Measurements from ENCODE around the gene MYG1. TPM values are rescaled to one million over a fixed set of nuclear protein-coding genes. Genes with fewer than 3 reads are reported as not detected.
A peak's percentile ranks its signal among the peaks of the same experiment; 100 is the strongest.

MYG1 gene
- 10 to 100 TPM; 59.6 to 68.4 TPM for total RNA-seq

DNA sequence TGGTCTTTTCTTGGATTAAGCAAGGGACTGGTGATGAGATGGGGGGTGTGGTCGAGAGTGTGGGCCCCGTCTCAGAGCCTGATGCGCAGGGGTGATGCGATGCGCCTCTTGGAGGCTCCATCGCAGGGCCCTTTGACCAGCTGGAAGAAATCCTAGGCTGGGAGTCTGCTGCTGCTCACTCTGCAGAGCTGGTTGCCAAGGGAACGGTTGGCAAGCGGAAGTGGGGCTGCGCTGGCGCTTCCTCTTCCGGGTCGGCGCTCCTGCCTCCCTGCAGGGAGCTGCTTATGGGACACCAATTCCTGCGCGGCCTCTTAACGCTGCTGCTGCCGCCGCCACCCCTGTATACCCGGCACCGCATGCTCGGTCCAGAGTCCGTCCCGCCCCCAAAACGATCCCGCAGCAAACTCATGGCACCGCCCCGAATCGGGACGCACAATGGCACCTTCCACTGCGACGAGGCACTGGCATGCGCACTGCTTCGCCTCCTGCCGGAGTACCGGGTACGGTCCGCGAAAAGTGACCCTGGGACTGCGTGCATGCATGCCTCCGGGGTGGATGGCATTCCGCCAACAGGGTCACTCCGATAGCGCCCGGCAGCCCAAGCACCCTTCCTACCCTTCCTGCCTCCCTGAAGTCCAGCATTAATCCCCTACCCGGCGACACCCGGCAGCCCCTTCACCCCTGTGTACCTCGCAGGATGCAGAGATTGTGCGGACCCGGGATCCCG lies at the start of gene MYG1:
Gene MYG1 (plus strand): TSS at position 242 of the 727 bp plus-strand sequence. CDS start 43 bp downstream, at position 285.
- Mint-ChIP-seq H3K4me1 (ENCODE audit: low read depth) (peaks cover 71% of the 10 kb centered on the region), H3K9me3 (no peaks in the 10 kb centered on the region), H3K27me3 (ENCODE audit: low read depth) (no peaks in the 10 kb centered on the region), H3K27ac (peak within 1 kb of the TSS; percentile 86), H3K36me3 (ENCODE audit: low read depth) (peaks cover 50% of the 10 kb centered on the region), H3K4me3 (peak within 1 kb of the TSS; percentile 85)
- intact Hi-C loops (cut with micrococcal nuclease): loop anchor here (1.0 to 5.0 kb wide), 5 partner anchors 9 to 428 kb away; partner anchors contain the start of genes CALCOCO1 and ESPL1
- DNase-seq: peak; percentile 89
- CTCF ChIA-PET: interaction anchor here (0.6 to 6.6 kb wide), 9 partner anchors 22 to 383 kb away, joined by 3 to 39 read pairs (median 7); partner anchors contain the start of genes AAAS, CSAD and ZNF740

- H3K27me3 Mint-ChIP-seq (ENCODE audit: low read depth): no peaks in the 10 kb centered on the region
- peak; percentile 85 for DNase-seq
- CTCF ChIA-PET: interaction anchor here (0.6 to 11.3 kb wide), 15 partner anchors 9 to 153 kb away, joined by 3 to 178 read pairs (median 7); partner anchors contain the start of genes ESPL1 and PFDN5
- peaks cover 2% of the 10 kb centered on the region for H3K36me3 Mint-ChIP-seq (ENCODE audit: low read depth)
- peak overlapping the region; percentile 97 for H3K4me3 Mint-ChIP-seq
- peaks cover 40% of the 10 kb centered on the region for H3K4me1 Mint-ChIP-seq (ENCODE audit: low read depth)
- H3K27ac Mint-ChIP-seq: peak overlapping the region; percentile 87
- intact Hi-C loops (cut with micrococcal nuclease): loop anchor here (1.0 kb wide), 7 partner anchors 17 to 94 kb away; partner anchors contain the start of genes CSAD, ESPL1 and ZNF740
- no peaks in the 10 kb centered on the region for H3K9me3 Mint-ChIP-seq
These were observed 47.8 kb upstream of the MYG1 start for GRCh38 chr12:53251477-53252348.

DNA sequence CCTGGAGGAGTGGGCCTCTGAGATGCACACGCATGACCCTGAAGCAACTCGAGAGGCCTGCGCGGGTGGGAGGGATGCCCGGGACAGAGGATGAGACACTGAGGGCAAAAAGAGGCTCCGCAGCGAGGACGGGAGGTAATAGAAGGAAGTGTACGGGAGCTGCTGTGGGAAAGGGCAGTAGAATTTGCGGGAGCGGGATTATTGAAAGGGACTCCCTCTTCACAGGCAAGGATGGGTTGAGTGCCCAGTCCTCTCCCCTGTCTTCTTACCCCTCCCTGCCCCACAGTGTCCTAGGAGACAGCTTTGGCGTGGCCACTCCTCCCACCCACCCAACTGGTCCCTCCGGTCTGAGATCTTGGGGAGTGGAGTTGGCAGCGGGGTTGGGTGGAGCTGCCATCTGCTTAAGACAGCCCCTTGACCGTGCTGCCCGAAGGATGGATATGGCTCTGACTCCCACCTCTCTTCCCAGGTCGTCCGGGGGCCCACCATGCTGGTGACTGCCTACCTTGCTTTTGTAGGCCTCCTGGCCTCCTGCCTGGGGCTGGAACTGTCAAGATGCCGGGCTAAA lies 47.1 kb upstream of the MYG1 start:
- no peak for DNase-seq
- peaks cover 2% of the 10 kb centered on the region for H3K36me3 Mint-ChIP-seq (ENCODE audit: low read depth)
- H3K9me3 Mint-ChIP-seq: no peaks in the 10 kb centered on the region
- H3K27ac Mint-ChIP-seq: peak overlapping the region; percentile 87
- CTCF ChIA-PET: interaction anchor here (0.6 to 11.3 kb wide), 8 partner anchors 10 to 152 kb away, joined by 3 to 178 read pairs (median 8); partner anchors contain the start of gene ESPL1
- peak overlapping the region; percentile 97 for H3K4me3 Mint-ChIP-seq
- no peaks in the 10 kb centered on the region for H3K27me3 Mint-ChIP-seq (ENCODE audit: low read depth)
- peaks cover 40% of the 10 kb centered on the region for H3K4me1 Mint-ChIP-seq (ENCODE audit: low read depth)
- intact Hi-C loops (cut with micrococcal nuclease): loop anchor here (1.0 kb wide), 1 partner anchor 16 kb away; the partner anchor contains the start of gene ESPL1

GRCh38 chr12:53253298-53253697 lies 46.2 kb upstream of the MYG1 start:
- DNase-seq: no peak
- peak overlapping the region; percentile 97 for H3K4me3 Mint-ChIP-seq
- H3K9me3 Mint-ChIP-seq: no peaks in the 10 kb centered on the region
- peaks cover 2% of the 10 kb centered on the region for H3K36me3 Mint-ChIP-seq (ENCODE audit: low read depth)
- CTCF ChIA-PET: interaction anchor here (0.6 to 11.3 kb wide), 5 partner anchors 11 to 58 kb away, joined by 3 to 178 read pairs (median 7); partner anchors contain the start of gene ESPL1
- H3K27me3 Mint-ChIP-seq (ENCODE audit: low read depth): no peaks in the 10 kb centered on the region
- peak overlapping the region; percentile 87 for H3K27ac Mint-ChIP-seq
- intact Hi-C loops (cut with micrococcal nuclease): no loop called here
- H3K4me1 Mint-ChIP-seq (ENCODE audit: low read depth): peaks cover 40% of the 10 kb centered on the region

DNA sequence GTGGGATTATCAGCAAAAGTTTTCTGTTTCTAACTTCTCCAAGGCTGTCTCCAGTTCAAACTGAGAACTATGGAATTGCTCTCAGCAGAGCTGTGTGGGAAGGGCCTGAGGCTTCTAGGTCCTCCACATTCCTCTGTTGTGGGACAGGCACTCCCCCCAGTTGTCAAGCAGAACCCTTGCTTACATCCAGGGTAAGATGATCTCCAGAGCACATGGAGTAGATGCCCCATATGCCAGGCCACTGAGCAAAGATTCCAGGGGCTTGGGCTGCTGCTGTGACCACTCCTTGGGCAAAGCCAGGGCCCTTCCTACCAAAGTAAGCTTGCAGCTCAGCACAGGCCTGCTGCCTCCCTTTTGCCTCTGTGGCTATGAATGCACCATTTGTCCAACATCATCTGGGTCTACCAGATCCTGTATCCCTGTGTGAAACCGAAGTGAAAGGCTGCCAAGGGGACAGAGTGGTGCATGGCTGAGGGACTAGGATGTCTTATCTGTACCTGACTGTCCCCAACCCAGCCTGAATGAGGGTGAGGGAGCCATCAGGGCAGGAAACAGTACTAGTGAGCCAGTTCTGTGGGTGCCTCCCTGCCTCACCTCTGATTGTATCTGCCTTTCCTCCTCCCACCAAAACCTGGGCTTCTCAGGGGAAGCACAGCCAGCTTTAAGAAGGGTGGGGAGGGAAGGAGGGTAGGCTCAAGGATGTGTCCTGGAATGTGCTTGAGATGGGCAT lies 44.5 kb upstream of the MYG1 start:
- H3K36me3 Mint-ChIP-seq (ENCODE audit: low read depth): peaks cover 2% of the 10 kb centered on the region
- H3K4me3 Mint-ChIP-seq: no peak overlapping the region
- no peak for DNase-seq
- H3K27me3 Mint-ChIP-seq (ENCODE audit: low read depth): no peaks in the 10 kb centered on the region
- intact Hi-C loops (cut with micrococcal nuclease): no loop called here
- peaks cover 40% of the 10 kb centered on the region for H3K4me1 Mint-ChIP-seq (ENCODE audit: low read depth)
- CTCF ChIA-PET: interaction anchor here (0.5 to 11.3 kb wide), 7 partner anchors 12 to 96 kb away, joined by 3 to 178 read pairs (median 9); partner anchors contain the start of genes AAAS and ESPL1
- H3K9me3 Mint-ChIP-seq: no peaks in the 10 kb centered on the region
- H3K27ac Mint-ChIP-seq: peak overlapping the region; percentile 66

GRCh38 chr12:53255996-53256395 lies 43.5 kb upstream of the MYG1 start:
- no peak for DNase-seq
- H3K4me3 Mint-ChIP-seq: no peak overlapping the region
- peaks cover 39% of the 10 kb centered on the region for H3K4me1 Mint-ChIP-seq (ENCODE audit: low read depth)
- peaks cover 2% of the 10 kb centered on the region for H3K36me3 Mint-ChIP-seq (ENCODE audit: low read depth)
- H3K27ac Mint-ChIP-seq: peak overlapping the region; percentile 61
- H3K27me3 Mint-ChIP-seq (ENCODE audit: low read depth): no peaks in the 10 kb centered on the region
- no peaks in the 10 kb centered on the region for H3K9me3 Mint-ChIP-seq
- intact Hi-C loops (cut with micrococcal nuclease): no loop called here
- CTCF ChIA-PET: interaction anchor here (2.4 to 11.3 kb wide), 4 partner anchors 11 to 95 kb away, joined by 6 to 178 read pairs (median 10); partner anchors contain the start of gene AAAS

DNA sequence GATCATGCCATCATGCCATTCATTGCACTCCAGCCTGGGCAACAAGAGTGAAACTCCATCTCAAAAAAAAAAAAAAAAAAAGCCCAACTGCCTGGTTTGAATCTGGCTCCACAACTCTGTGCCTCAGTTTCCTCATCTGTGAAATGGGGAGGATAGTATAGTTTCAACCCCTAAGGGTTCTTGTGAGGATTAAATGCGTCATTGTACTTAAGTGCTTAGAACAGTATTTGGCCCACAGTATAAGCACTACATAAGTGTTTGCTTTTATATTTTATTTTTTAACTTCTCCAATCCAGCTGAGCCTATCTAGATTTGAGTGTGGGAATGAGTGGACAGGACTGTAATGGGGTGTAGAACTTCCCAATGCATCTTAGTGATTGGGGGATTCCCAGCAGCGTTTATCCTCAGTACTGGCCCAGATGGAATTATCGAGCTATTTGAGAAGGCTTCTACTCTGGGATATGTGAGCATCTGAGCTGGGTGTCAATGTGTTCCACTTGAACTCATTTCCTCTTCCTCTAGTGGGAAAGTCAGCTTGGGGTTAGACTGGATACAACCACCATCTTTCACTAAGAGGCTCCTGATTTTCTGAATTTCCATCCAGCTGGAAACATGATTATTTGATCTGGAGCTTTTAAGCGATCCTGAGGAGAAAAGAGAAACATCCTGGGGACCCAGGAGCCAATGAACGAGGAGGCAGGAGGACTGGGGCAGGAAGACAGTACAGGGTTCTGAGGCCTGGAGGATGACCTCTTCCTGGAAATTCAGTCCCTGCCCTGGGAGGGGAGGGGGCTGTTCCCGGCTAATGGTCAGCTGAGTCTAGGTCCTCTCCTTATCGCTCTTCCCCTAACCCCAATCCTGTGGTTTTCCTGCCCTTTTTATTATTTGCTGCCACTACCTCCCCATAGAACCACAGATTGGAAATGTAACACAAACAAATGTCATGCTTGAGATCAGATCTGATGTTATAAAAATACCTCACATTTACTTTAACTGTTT lies 40.7 kb upstream of the MYG1 start:
- DNase-seq: no peak
- CTCF ChIA-PET: interaction anchor here (0.9 to 11.3 kb wide), 3 partner anchors 9 to 99 kb away, joined by 4 to 178 read pairs (median 4); partner anchors contain the start of gene ESPL1
- Mint-ChIP-seq H3K27ac (no peak overlapping the region), H3K9me3 (no peaks in the 10 kb centered on the region), H3K27me3 (ENCODE audit: low read depth) (no peaks in the 10 kb centered on the region), H3K4me3 (no peak overlapping the region), H3K4me1 (ENCODE audit: low read depth) (peaks cover 20% of the 10 kb centered on the region), H3K36me3 (ENCODE audit: low read depth) (peaks cover 2% of the 10 kb centered on the region)
- intact Hi-C loops (cut with micrococcal nuclease): no loop called here

DNA sequence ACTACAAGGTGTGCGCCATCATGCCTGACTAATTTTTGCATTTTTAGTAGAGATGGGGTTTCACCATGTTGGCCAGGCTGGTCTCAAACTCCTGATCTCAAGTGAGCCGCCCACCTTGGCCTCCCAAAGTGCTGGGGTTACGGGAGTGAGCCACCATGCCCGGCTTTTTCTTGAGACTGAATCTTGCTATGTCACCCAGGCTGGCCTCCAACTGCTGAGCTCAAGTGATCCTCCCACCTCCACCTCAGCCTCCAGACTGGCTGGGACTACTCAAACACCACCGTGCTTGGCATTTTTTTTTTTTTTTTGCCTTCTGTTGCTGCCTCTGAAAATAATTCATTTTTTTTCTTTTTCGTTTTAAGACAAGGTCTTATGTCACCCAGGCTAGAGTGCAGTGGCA lies 39.6 kb upstream of the MYG1 start:
- Mint-ChIP-seq H3K4me1 (ENCODE audit: low read depth) (peaks cover 15% of the 10 kb centered on the region), H3K4me3 (no peak overlapping the region), H3K36me3 (ENCODE audit: low read depth) (no peaks in the 10 kb centered on the region), H3K27me3 (ENCODE audit: low read depth) (no peaks in the 10 kb centered on the region), H3K9me3 (no peaks in the 10 kb centered on the region), H3K27ac (no peak overlapping the region)
- intact Hi-C loops (cut with micrococcal nuclease): no loop called here
- no peak for DNase-seq
- CTCF ChIA-PET: interaction anchor here (1.3 to 11.3 kb wide), 2 partner anchors 46 to 100 kb away, joined by 4 to 178 read pairs; no protein-coding TSS in a partner anchor

GRCh38 chr12:53265783-53266182 lies 33.7 kb upstream of the MYG1 start:
- Mint-ChIP-seq H3K9me3 (no peaks in the 10 kb centered on the region), H3K36me3 (ENCODE audit: low read depth) (peaks cover 24% of the 10 kb centered on the region), H3K4me1 (ENCODE audit: low read depth) (peaks cover 22% of the 10 kb centered on the region), H3K27ac (no peak overlapping the region), H3K27me3 (ENCODE audit: low read depth) (no peaks in the 10 kb centered on the region), H3K4me3 (no peak overlapping the region)
- intact Hi-C loops (cut with micrococcal nuclease): no loop called here
- no peak for DNase-seq
- CTCF ChIA-PET: interaction anchor here (1.3 to 9.9 kb wide), 7 partner anchors 9 to 67 kb away, joined by 4 to 141 read pairs (median 13); partner anchors contain the start of genes AAAS and PFDN5

- H3K36me3 Mint-ChIP-seq (ENCODE audit: low read depth): peaks cover 36% of the 10 kb centered on the region
- peak overlapping the region; percentile 99 for H3K4me3 Mint-ChIP-seq
- DNase-seq: peak; percentile 61
- intact Hi-C loops (cut with micrococcal nuclease): no loop called here
- no peaks in the 10 kb centered on the region for H3K9me3 Mint-ChIP-seq
- H3K27ac Mint-ChIP-seq: peak overlapping the region; percentile 99
- H3K27me3 Mint-ChIP-seq (ENCODE audit: low read depth): no peaks in the 10 kb centered on the region
- H3K4me1 Mint-ChIP-seq (ENCODE audit: low read depth): peaks cover 22% of the 10 kb centered on the region
- CTCF ChIA-PET: interaction anchor here (0.5 to 9.9 kb wide), 24 partner anchors 8 to 202 kb away, joined by 3 to 141 read pairs (median 6); partner anchors contain the start of genes AAAS, CSAD, ITGB7 and PFDN5
These were observed 32.0 kb upstream of the MYG1 start for GRCh38 chr12:53267306-53267998.

All from activated naive CD4-positive, alpha-beta T cell treated with anti-CD3 and anti-CD28 coated beads for 36 hours (primary cell).